SK-N-SH treated with all-trans-retinoic acid at 6 μM for 48 hours (cell line): ENCODE data around the gene SLC5A6.

ENCODE experiments used
- ATAC-seq: fragments of 200-7000 bp; cut with Tn5 transposase; 3 replicates; pipeline ENCODE4 v1.9.1; 2020; ENCODE audit warnings: mild to moderate bottlenecking, moderate library complexity
- ARNTL ChIP-seq: fragments of 450-650 bp; formaldehyde crosslinking; IDR thresholded peaks from 2 replicates; pipeline ENCODE4 v1.5.0; 2020; ENCODE audit warnings: low read depth, mild to moderate bottlenecking, moderate library complexity, borderline replicate concordance
- BACH2 ChIP-seq: fragments of 250-450 bp; sonication (Bioruptor Pico); IDR thresholded peaks from 2 replicates; pipeline ENCODE4 v1.9.0; 2021; ENCODE audit warnings: mild to moderate bottlenecking, borderline replicate concordance
- CSDC2 ChIP-seq: fragments of 250-450 bp; sonication (Bioruptor Pico); IDR thresholded peaks from 2 replicates; pipeline ENCODE4 v1.5.0; 2020; ENCODE audit warnings: mild to moderate bottlenecking, moderate library complexity
- ESRRG ChIP-seq: fragments of 250-450 bp; sonication (Bioruptor Pico); IDR thresholded peaks from 2 replicates; pipeline ENCODE4 v1.6.1; 2021; ENCODE audit warnings: mild to moderate bottlenecking
- GLIS3 ChIP-seq: fragments of 250-450 bp; sonication (Bioruptor Pico); IDR thresholded peaks from 2 replicates; pipeline ENCODE4 v1.5.0; 2020; ENCODE audit warnings: mild to moderate bottlenecking, moderate library complexity
- ISL1 ChIP-seq: fragments of 250-450 bp; sonication (Bioruptor Pico); IDR thresholded peaks from 2 replicates; pipeline ENCODE4 v2.1.2; 2022; ENCODE audit warnings: mild to moderate bottlenecking, moderate library complexity
- OSR1 ChIP-seq: fragments of 250-450 bp; sonication (Bioruptor Pico); IDR thresholded peaks from 2 replicates; pipeline ENCODE4 v1.8.0; 2022; ENCODE audit warnings: moderate library complexity, mild to moderate bottlenecking, inconsistent platforms
- PPARA ChIP-seq: fragments of 250-450 bp; sonication (Bioruptor Pico); IDR thresholded peaks from 2 replicates; pipeline ENCODE4 v1.5.0; 2020; ENCODE audit warnings: mild to moderate bottlenecking, borderline replicate concordance
- SNAI2 ChIP-seq: fragments of 250-450 bp; sonication (Bioruptor Pico); IDR thresholded peaks from 2 replicates; pipeline ENCODE4 v1.5.0; 2020; ENCODE audit warnings: mild to moderate bottlenecking, moderate library complexity
- TCF4 ChIP-seq: fragments of 250-450 bp; sonication (Bioruptor Pico); IDR thresholded peaks from 2 replicates; pipeline ENCODE4 v1.8.0; 2021; ENCODE audit warnings: mild to moderate bottlenecking, moderate library complexity, borderline replicate concordance
- TOX ChIP-seq: fragments of 250-450 bp; sonication (Bioruptor Pico); IDR thresholded peaks from 2 replicates; pipeline ENCODE4 v1.8.0; 2021; ENCODE audit warnings: mild to moderate bottlenecking, moderate library complexity, borderline replicate concordance
- ZFP3 ChIP-seq: fragments of 250-450 bp; sonication (Bioruptor Pico); IDR thresholded peaks from 2 replicates; pipeline ENCODE4 v1.5.0; 2020; ENCODE audit warnings: mild to moderate bottlenecking, moderate library complexity
- ZNF565 ChIP-seq: fragments of 450-650 bp; formaldehyde crosslinking; conservative IDR thresholded peaks from 2 replicates; pipeline ENCODE4 v1.5.0; 2020; ENCODE audit warnings: low read depth, mild to moderate bottlenecking, moderate library complexity
- ZNF70 ChIP-seq: fragments of 450-650 bp; formaldehyde crosslinking; IDR thresholded peaks from 2 replicates; pipeline ENCODE4 v1.5.0; 2020; ENCODE audit warnings: mild to moderate bottlenecking, moderate library complexity
- ZNF8 ChIP-seq: fragments of 450-650 bp; formaldehyde crosslinking; IDR thresholded peaks from 2 replicates; pipeline ENCODE4 v1.5.0; 2020; ENCODE audit warnings: mild to moderate bottlenecking, moderate library complexity
- TF ChIP-seq, protein P1 (sequence below): fragments of 250-450 bp; sonication (Bioruptor Pico); IDR thresholded peaks from 2 replicates; pipeline ENCODE4 v1.8.0; 2020; ENCODE audit warnings: mild to moderate bottlenecking, moderate library complexity, borderline replicate concordance
- TF ChIP-seq, protein P2 (sequence below): fragments of 250-450 bp; sonication (Bioruptor Pico); IDR thresholded peaks from 2 replicates; pipeline ENCODE4 v1.5.1; 2020; ENCODE audit warnings: low read depth, mild to moderate bottlenecking, moderate library complexity
- TF ChIP-seq, protein P3 (sequence below): fragments of 250-450 bp; sonication (Bioruptor Pico); IDR thresholded peaks from 2 replicates; pipeline ENCODE4 v1.8.0; 2021; ENCODE audit warnings: low read depth, mild to moderate bottlenecking, moderate library complexity, borderline replicate concordance
- TF ChIP-seq, protein P4 (sequence below): fragments of 250-450 bp; sonication (Bioruptor Pico); IDR thresholded peaks from 2 replicates; pipeline ENCODE4 v1.5.0; 2020; ENCODE audit warnings: mild to moderate bottlenecking, moderate library complexity

The SLC5A6 gene

DNA sequence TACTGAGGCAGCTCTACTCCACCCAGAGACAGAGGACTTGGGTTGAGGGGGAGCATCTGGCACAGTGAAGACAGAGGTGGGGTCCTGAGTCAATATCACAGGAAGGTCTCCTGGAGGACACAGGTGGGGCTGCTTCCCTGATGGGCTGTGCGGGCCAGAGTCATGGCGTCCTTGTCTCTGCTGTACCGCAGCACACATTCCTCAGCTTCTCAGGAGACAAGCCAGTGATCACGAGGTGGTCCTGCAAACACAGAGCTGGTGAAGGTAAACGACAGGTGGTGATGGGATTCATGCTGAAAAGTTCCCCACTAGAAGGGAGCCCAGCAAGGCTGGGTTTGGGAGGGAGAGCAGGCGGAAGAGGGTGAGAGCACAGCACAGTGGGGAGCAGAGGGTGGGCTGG is 53.6 kb downstream of the SLC5A6 start:
- no peak for TF ChIP-seq TOX (CRISPR knock-in tag)
- TF ChIP-seq CSDC2 (CRISPR knock-in tag), result no peak
- no peak for TF ChIP-seq ZNF565 (CRISPR knock-in tag)
- TF ChIP-seq GLIS3 (CRISPR knock-in tag), result no peak
- TF ChIP-seq PPARA, result no peak
- no peak for TF ChIP-seq ZNF70 (CRISPR knock-in tag)
- no peak for TF ChIP-seq ARNTL (CRISPR knock-in tag)
- TF ChIP-seq BACH2, result no peak
- no peak for TF ChIP-seq OSR1 (CRISPR knock-in tag)
- TF ChIP-seq, protein P1, sequence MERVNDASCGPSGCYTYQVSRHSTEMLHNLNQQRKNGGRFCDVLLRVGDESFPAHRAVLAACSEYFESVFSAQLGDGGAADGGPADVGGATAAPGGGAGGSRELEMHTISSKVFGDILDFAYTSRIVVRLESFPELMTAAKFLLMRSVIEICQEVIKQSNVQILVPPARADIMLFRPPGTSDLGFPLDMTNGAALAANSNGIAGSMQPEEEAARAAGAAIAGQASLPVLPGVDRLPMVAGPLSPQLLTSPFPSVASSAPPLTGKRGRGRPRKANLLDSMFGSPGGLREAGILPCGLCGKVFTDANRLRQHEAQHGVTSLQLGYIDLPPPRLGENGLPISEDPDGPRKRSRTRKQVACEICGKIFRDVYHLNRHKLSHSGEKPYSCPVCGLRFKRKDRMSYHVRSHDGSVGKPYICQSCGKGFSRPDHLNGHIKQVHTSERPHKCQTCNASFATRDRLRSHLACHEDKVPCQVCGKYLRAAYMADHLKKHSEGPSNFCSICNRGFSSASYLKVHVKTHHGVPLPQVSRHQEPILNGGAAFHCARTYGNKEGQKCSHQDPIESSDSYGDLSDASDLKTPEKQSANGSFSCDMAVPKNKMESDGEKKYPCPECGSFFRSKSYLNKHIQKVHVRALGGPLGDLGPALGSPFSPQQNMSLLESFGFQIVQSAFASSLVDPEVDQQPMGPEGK (CRISPR knock-in tag), result no peak
- TF ChIP-seq ZNF8 (CRISPR knock-in tag), result no peak
- ATAC-seq, result no peak

DNA sequence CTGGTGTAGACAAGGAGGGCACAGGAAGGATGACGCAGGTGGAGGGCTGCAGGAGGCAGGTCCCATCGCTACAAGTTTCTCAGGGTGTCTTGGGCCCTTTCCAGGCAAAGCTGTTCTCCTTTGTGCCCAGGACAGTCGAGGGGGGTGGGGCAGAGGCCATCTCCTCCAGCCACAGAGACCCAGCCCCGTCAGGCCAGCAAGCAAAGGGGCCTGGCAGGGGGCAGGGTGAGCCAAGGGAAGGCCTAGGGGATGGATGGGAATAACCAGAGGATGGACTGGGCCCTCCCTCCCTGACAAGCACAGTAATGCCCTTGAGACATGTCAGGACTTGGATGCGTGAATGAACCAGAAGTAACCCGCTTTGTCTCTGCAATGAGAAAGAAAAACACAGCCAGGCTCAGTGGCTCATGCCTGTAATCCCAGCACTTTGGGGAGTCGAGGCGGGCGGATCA is 57.0 kb downstream of the SLC5A6 start:
- no peak for ATAC-seq
- no peak for TF ChIP-seq ZNF8 (CRISPR knock-in tag)
- no peak for TF ChIP-seq ARNTL (CRISPR knock-in tag)

DNA sequence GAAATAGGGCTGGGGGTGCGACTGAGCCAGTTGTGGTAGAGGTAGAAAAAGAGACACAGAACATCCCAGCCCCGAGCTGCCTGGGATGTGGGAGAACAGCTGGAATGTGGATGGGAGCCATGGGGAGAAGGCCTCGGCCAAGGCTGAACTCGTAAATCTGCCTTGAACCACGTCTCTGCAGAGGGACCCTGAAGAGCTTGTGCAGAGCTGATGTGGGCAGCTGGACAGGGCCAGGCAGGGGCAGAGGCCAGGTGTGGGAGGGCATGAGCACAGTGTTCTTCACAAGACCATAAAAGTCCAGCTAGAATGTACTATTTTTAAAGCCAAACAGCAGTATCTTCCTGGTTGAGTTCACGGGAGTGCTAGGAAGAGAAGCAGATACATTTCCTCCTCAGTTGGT is 57.6 kb downstream of the SLC5A6 start:
- TF ChIP-seq ZNF565 (CRISPR knock-in tag) (no peak), ZFP3 (CRISPR knock-in tag) (no peak), CSDC2 (CRISPR knock-in tag) (no peak), TCF4 (CRISPR knock-in tag) (no peak), ZNF8 (CRISPR knock-in tag) (no peak), ISL1 (no peak), SNAI2 (no peak), GLIS3 (CRISPR knock-in tag) (no peak), OSR1 (CRISPR knock-in tag) (no peak)
- TF ChIP-seq, protein P2, sequence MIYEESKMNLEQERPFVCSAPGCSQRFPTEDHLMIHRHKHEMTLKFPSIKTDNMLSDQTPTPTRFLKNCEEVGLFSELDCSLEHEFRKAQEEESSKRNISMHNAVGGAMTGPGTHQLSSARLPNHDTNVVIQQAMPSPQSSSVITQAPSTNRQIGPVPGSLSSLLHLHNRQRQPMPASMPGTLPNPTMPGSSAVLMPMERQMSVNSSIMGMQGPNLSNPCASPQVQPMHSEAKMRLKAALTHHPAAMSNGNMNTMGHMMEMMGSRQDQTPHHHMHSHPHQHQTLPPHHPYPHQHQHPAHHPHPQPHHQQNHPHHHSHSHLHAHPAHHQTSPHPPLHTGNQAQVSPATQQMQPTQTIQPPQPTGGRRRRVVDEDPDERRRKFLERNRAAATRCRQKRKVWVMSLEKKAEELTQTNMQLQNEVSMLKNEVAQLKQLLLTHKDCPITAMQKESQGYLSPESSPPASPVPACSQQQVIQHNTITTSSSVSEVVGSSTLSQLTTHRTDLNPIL (CRISPR knock-in tag), result no peak
- TF ChIP-seq, protein P3, sequence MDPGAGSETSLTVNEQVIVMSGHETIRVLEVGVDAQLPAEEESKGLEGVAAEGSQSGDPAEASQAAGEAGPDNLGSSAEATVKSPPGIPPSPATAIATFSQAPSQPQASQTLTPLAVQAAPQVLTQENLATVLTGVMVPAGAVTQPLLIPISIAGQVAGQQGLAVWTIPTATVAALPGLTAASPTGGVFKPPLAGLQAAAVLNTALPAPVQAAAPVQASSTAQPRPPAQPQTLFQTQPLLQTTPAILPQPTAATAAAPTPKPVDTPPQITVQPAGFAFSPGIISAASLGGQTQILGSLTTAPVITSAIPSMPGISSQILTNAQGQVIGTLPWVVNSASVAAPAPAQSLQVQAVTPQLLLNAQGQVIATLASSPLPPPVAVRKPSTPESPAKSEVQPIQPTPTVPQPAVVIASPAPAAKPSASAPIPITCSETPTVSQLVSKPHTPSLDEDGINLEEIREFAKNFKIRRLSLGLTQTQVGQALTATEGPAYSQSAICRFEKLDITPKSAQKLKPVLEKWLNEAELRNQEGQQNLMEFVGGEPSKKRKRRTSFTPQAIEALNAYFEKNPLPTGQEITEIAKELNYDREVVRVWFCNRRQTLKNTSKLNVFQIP (CRISPR knock-in tag), result no peak
- ATAC-seq, result no peak

DNA sequence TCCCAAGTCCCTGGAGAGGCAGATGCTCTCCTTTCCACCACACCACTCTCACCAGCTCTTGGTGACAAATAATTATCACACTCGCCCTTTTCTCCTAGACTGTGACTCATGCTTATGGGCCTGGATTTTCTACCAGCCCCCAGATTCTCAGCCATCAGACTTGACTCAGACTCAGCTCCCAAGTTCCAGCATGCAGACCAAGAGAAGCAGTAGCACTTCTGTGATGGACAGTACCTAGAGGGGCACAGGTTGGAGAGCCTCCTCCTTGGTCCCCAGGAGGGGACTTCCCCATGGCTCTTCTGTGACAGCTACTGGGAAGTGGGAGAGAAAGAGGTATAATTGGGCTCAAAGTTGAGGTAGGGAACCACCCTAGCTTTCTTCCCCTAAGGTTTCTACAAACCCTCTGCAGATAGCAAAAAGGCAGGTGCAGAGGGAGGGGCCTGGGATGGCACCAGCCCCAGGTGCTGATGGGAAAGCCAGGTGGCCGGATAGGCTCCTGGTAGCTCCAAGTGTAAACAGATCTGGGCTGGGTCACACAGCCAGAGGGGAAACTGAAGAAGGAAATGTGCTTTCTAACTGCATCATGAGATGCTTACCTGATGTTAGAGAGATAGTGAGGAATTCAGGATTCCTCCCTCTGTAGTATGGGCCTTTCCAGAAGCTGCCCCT is 59.1 kb downstream of the SLC5A6 start:
- TF ChIP-seq ZFP3 (CRISPR knock-in tag), result no peak
- no peak for TF ChIP-seq ESRRG
- no peak for TF ChIP-seq OSR1 (CRISPR knock-in tag)
- no peak for TF ChIP-seq TCF4 (CRISPR knock-in tag)
- no peak for TF ChIP-seq ZNF70 (CRISPR knock-in tag)
- TF ChIP-seq, all 23 proteins: peak for 0
- ATAC-seq, result 0 out of 3 replicates have a peak, but pooled peaks have one; percentile 16

DNA sequence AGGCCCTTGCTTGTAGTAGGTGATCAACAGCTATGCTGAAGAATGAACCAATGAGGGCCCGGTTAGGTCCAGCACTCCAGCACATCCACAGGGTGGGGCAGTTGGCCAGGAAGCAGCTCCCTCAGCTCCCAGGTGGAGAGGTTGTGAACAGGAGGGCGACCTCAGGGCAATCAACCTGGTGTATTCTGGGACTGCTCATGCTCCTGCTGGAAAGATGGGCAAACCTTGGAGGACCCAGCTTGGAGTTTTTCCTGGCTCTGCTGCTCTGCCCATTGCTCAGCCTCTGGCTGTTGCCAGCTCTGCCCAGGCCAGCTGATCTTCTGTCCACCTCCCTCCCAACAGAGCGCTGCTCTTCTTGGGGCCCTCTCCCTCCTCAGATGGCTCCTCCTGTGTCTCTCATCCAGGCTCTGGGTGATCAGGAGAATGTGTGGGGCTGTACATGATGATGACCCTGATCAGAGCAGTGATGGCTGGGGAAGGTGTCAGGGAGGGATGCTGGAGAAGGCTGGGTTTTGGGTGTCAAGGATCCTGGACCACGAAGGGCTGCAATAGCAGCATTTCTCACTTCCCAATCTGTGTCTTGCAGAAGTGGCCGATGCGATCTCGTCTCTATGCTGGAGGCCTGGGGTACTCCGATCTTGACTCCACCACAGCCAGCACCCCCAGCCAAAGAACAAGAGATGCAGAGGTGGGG is 59.8 kb downstream of the SLC5A6 start:
- TF ChIP-seq, protein P2 (CRISPR knock-in tag), result no peak
- no peak for TF ChIP-seq CSDC2 (CRISPR knock-in tag)
- TF ChIP-seq, protein P3 (CRISPR knock-in tag), result no peak
- TF ChIP-seq, protein P4, sequence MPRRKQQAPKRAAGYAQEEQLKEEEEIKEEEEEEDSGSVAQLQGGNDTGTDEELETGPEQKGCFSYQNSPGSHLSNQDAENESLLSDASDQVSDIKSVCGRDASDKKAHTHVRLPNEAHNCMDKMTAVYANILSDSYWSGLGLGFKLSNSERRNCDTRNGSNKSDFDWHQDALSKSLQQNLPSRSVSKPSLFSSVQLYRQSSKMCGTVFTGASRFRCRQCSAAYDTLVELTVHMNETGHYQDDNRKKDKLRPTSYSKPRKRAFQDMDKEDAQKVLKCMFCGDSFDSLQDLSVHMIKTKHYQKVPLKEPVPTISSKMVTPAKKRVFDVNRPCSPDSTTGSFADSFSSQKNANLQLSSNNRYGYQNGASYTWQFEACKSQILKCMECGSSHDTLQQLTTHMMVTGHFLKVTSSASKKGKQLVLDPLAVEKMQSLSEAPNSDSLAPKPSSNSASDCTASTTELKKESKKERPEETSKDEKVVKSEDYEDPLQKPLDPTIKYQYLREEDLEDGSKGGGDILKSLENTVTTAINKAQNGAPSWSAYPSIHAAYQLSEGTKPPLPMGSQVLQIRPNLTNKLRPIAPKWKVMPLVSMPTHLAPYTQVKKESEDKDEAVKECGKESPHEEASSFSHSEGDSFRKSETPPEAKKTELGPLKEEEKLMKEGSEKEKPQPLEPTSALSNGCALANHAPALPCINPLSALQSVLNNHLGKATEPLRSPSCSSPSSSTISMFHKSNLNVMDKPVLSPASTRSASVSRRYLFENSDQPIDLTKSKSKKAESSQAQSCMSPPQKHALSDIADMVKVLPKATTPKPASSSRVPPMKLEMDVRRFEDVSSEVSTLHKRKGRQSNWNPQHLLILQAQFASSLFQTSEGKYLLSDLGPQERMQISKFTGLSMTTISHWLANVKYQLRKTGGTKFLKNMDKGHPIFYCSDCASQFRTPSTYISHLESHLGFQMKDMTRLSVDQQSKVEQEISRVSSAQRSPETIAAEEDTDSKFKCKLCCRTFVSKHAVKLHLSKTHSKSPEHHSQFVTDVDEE (CRISPR knock-in tag), result no peak
- ATAC-seq, result 0 out of 3 replicates have a peak, but pooled peaks have one; percentile 18
